HG03378 (cell line): Measurements from ENCODE around the gene SLC7A11.

ENCODE experiments used
- ATAC-seq: cut with Tn5 transposase; IDR thresholded peaks from one replicate; pipeline ENCODE4 v1.9.1; 2021; ENCODE audit warnings: mild to moderate bottlenecking, moderate library complexity; ENCODE audit not compliant: unreplicated experiment

Gene SLC7A11

GRCh38 chr4:138174981-138175794 lies 67.0 kb downstream of the SLC7A11 start:
- no peak for ATAC-seq

DNA sequence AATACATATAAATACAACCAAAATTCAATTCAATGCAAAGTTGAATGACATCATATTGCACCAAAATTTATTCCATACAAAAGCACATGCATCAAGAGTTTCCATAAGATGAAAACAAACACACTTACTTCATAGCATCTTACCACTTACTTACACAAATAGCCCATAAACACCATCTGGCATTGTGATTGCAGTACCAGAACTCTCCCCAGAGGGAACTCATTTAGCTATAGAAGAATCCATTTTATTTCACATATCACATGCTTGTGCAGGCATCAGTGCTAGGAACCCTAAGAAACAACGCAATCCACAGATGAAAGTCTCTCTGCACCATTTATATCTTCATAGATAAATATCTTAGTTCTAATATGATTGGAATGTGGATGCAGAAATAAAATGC lies 77.9 kb downstream of the SLC7A11 start:
- no peak for ATAC-seq

GRCh38 chr4:138163171-138163570 lies 79.0 kb downstream of the SLC7A11 start:
- no peak for ATAC-seq

- ATAC-seq: no peak
Observed at GRCh38 chr4:138162259-138162658, 79.9 kb downstream of the SLC7A11 start.

DNA sequence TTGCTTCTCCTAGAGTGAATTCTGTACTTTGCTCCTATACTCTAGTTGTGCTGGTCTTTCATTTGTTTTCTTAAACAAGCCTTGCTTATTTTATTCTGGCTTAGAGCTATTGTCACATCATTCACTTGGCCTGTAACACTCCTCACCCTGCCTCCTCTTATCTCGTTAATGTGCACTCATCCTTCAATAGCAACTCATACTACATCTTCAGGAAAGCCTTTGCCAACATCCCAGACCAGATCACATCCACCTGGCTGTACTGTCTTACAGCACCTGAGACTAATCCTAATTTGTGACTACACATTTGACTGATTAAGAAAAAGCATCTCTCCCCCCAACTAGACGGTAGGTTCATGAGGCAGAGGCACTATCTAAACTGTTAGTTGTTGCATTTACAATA lies 80.8 kb downstream of the SLC7A11 start:
- ATAC-seq: no peak

- ATAC-seq: peak; percentile 53
Observed at GRCh38 chr4:138158746-138159297, 83.3 kb downstream of the SLC7A11 start.

DNA sequence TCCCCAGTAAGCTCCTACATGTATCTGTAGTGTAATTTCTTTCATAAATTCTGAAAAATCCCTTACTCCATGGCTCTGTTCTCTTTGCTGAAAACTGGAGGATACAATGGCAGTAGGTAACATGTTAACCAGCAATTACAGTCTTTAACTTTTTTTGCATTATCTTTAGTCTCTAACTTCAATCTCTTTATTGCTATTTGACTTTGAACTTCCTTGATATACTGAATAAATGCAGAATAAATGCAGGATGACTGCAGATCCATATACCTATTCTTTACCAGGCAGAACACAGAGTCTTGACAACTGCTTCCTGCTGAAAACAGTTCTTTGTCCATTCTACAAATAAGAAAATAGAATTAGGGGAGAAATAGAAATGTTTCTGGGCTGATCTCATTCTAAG lies 101.3 kb downstream of the SLC7A11 start:
- no peak for ATAC-seq

GRCh38 chr4:138138774-138139173 lies 103.4 kb downstream of the SLC7A11 start:
- ATAC-seq: no peak

- no peak for ATAC-seq
Observed at GRCh38 chr4:138135610-138136009, 106.5 kb downstream of the SLC7A11 start.

DNA sequence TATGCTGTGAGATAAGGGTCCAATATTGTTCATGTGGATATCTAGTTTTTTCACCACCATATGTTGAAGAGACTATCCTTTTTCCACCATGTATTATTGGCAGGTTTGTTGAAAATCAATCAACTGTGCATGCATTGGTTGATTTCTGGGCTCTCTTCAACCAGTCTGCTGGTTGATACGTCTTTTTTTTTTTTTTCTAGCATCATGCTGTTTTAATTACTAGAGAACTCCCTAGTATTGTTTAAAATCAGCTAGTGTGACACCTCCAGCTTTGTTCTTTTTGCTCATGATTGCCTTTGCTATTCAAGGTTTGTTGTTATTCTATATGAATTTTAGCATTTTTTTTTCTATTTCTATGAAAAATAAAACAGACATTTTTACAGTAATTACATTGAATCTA lies 123.9 kb downstream of the SLC7A11 start:
- no peak for ATAC-seq

GRCh38 chr4:138115053-138115452 lies 127.1 kb downstream of the SLC7A11 start:
- no peak for ATAC-seq

GRCh38 chr4:138114434-138114833 lies 127.7 kb downstream of the SLC7A11 start:
- peak; percentile 99 for ATAC-seq
